Vagina (tissue), 2 donors: ENCODE measurements around the gene DSTYK. TPM values are rescaled to one million over a fixed set of nuclear protein-coding genes. Genes with fewer than 3 reads are reported as not detected.
A peak's percentile ranks its signal among the peaks of the same experiment; 100 is the strongest.

ENCODE experiments used
- DNase-seq, 2 donors: peaks; one replicate each; pipeline ENCODE4 v3.0.0-alpha.2; 2017; ENCODE audit errors: extremely low spot score in 2 of 2
- H3K27ac ChIP-seq: fragments of 200-600 bp; sonication (generic); one replicate; pipeline ENCODE4 v1.5.1; 2019
- H3K27me3 ChIP-seq: fragments of 200-600 bp; sonication (generic); one replicate; pipeline ENCODE4 v1.5.1; 2019
- H3K36me3 ChIP-seq, 2 donors: fragments of 200-600 bp; sonication (generic); one replicate each; pipeline ENCODE4 v1.5.1; 2017 to 2019
- H3K4me1 ChIP-seq: fragments of 200-600 bp; sonication (generic); one replicate; pipeline ENCODE4 v1.5.1; 2019
- H3K4me3 ChIP-seq, 2 donors: fragments of 200-600 bp; sonication (generic); 1 replicate in 1 of 2; 2 replicates in 1 of 2; pipeline ENCODE4 v1.5.1; 2016 to 2019
- H3K9me3 ChIP-seq: fragments of 200-600 bp; sonication (generic); one replicate; pipeline ENCODE4 v1.5.1; 2019
- POLR2A ChIP-seq, 2 donors: fragments of 450-650 bp; IDR thresholded peaks; one replicate each; pipeline ENCODE4 v1.6.1; 2017; ENCODE audit warnings: antibody characterized with exemption in 2 of 2, mild to moderate bottlenecking in 2 of 2, moderate library complexity in 2 of 2
- POLR2AphosphoS5 ChIP-seq, 2 donors: sonication (generic); formaldehyde crosslinking; IDR thresholded peaks; one replicate each; pipeline ENCODE4 v1.9.0; 2017; ENCODE audit warnings: antibody characterized with exemption in 2 of 2, mild to moderate bottlenecking in 2 of 2, low read depth in 1 of 2; ENCODE audit not compliant: insufficient read depth in 1 of 2
- intact Hi-C: fragments of 100-400 bp; cut with DNase I; formaldehyde crosslinking; loops from one replicate; pipeline ENCODE4 v1.15.1; 2023
- total RNA-seq: library from RNA; depleted of rRNA; stranded (reverse); fragments of >200 nt; gene quantifications from one replicate; pipeline ENCODE4 v1.2.3, GENCODE V29; 2016
- TF ChIP-seq, protein P1 (sequence below), 3 experiments: fragments of 450-650 bp in 2 of 3; fragments of 200-600 bp in 1 of 3; sonication (generic) in 1 of 3; IDR thresholded peaks; one replicate each; pipeline ENCODE4 v1.5.1; 2017 to 2019; ENCODE audit warnings: antibody characterized with exemption in 3 of 3, mild to moderate bottlenecking in 2 of 3, moderate library complexity in 2 of 3

DSTYK gene
- total RNA-seq, 1 donor from 2014 or later = 12.0 TPM

DNA sequence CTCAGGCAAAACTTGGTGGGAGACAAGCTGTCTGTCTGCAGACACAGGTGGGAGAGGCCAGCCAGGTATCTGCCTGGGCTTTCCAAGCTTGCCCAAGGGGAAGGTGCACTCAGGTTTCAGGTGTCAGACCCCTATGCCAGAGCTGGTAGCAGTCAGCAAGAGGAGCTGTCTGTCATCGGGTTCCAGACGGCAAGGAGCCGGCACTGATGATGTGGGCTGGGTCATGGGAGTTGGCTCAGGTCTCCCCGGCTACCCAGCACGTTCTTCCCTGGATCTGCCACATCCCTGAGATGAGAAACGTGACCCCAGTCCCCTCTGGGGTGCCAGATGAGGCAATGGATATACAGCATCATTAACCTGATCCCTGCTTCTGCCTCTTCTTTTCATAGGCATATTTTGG lies 39.2 kb upstream of the DSTYK start:
- no peak overlapping the region for H3K27ac ChIP-seq
- TF ChIP-seq POLR2AphosphoS5 (IDR thresholded peaks at IDR 0.05; ENCODE audit: insufficient read depth in 1 of 2, low read depth in 1 of 2) (no peak), POLR2A (IDR thresholded peaks at IDR 0.05) (no peak)
- TF ChIP-seq, protein P1, sequence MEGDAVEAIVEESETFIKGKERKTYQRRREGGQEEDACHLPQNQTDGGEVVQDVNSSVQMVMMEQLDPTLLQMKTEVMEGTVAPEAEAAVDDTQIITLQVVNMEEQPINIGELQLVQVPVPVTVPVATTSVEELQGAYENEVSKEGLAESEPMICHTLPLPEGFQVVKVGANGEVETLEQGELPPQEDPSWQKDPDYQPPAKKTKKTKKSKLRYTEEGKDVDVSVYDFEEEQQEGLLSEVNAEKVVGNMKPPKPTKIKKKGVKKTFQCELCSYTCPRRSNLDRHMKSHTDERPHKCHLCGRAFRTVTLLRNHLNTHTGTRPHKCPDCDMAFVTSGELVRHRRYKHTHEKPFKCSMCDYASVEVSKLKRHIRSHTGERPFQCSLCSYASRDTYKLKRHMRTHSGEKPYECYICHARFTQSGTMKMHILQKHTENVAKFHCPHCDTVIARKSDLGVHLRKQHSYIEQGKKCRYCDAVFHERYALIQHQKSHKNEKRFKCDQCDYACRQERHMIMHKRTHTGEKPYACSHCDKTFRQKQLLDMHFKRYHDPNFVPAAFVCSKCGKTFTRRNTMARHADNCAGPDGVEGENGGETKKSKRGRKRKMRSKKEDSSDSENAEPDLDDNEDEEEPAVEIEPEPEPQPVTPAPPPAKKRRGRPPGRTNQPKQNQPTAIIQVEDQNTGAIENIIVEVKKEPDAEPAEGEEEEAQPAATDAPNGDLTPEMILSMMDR (IDR thresholded peaks at IDR 0.05) = no peak
- peaks cover 25% of the 10 kb centered on the region for H3K4me1 ChIP-seq
- intact Hi-C loops = loop anchor here (10.0 kb wide), 2 partner anchors 136 to 276 kb away; no protein-coding TSS in a partner anchor
- no peak overlapping the region for H3K4me3 ChIP-seq
- no peaks in the 10 kb centered on the region for H3K27me3 ChIP-seq
- H3K36me3 ChIP-seq = no peaks in the 10 kb centered on the region
- H3K9me3 ChIP-seq = no peaks in the 10 kb centered on the region
- no peak for DNase-seq

GRCh38 chr1:205249651-205250050 lies 38.1 kb upstream of the DSTYK start:
- no peaks in the 10 kb centered on the region for H3K9me3 ChIP-seq
- peaks cover 25% of the 10 kb centered on the region for H3K4me1 ChIP-seq
- H3K27ac ChIP-seq = peak overlapping the region; percentile 7
- intact Hi-C loops = loop anchor here (10.0 kb wide), 2 partner anchors 135 to 275 kb away; no protein-coding TSS in a partner anchor
- TF ChIP-seq POLR2AphosphoS5 (IDR thresholded peaks at IDR 0.05; ENCODE audit: insufficient read depth in 1 of 2, low read depth in 1 of 2) (no peak), POLR2A (IDR thresholded peaks at IDR 0.05) (no peak)
- TF ChIP-seq, protein P1 (IDR thresholded peaks at IDR 0.05) = no peak
- no peaks in the 10 kb centered on the region for H3K36me3 ChIP-seq
- H3K4me3 ChIP-seq = no peak overlapping the region
- no peaks in the 10 kb centered on the region for H3K27me3 ChIP-seq
- no peak for DNase-seq

- Histone ChIP-seq H3K36me3 (no peaks in the 10 kb centered on the region), H3K4me3 (no peak overlapping the region), H3K27me3 (no peaks in the 10 kb centered on the region), H3K27ac (peak overlapping the region; percentile 7), H3K4me1 (peaks cover 25% of the 10 kb centered on the region), H3K9me3 (no peaks in the 10 kb centered on the region)
- intact Hi-C loops = no loop called here
- TF ChIP-seq POLR2A (IDR thresholded peaks at IDR 0.05) = no peak
- TF ChIP-seq, protein P1 (IDR thresholded peaks at IDR 0.05) = no peak
- TF ChIP-seq POLR2AphosphoS5 (IDR thresholded peaks at IDR 0.05; ENCODE audit: insufficient read depth in 1 of 2, low read depth in 1 of 2) = no peak
- no peak for DNase-seq
These were observed 37.5 kb upstream of the DSTYK start for GRCh38 chr1:205248793-205249601.

DNA sequence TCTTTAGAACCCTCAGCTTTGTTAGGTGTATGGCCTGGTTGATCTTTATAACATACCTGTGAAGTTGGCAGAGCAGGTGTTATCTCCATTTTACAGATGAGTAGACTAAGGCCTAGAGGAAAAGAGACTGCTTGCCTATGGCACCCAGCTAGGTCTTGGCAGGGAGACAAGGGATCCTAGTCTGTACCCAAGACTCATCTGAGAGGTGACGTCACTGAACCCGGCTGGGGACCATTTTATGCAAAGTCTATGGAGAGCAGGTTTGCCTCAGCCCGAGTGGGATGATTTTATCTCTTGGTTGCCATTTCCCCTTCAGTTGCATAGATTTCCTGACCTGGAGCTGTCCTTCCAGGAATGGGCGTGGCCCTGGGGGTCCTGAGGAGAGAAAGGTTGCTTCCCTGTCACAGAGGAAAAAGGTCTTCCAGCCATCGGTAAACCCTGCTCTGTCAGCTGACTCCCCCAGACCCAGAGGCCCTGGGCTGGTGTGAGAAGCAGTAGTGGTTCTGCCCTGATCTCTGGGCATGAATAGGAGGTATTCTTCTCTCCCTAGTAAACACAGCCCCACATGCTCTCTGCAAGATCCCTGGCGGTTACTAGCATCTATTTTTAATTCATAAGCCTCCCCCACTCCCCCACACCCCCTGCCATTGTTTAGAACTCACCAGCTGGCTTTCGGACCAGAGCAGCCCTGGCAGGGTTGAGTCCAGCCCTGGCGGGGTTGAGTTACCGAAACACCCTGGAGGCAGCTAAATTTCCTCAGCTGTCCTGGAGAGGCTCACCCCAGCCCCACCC lies 35.8 kb upstream of the DSTYK start:
- TF ChIP-seq, protein P1 (IDR thresholded peaks at IDR 0.05) = no peak
- TF ChIP-seq POLR2AphosphoS5 (IDR thresholded peaks at IDR 0.05; ENCODE audit: insufficient read depth in 1 of 2, low read depth in 1 of 2) = peak in 1 of 2 donors; percentile 14
- H3K27ac ChIP-seq = peak overlapping the region; percentile 32
- DNase-seq = no peak
- intact Hi-C loops = no loop called here
- H3K9me3 ChIP-seq = no peaks in the 10 kb centered on the region
- H3K27me3 ChIP-seq = no peaks in the 10 kb centered on the region
- peaks cover 25% of the 10 kb centered on the region for H3K4me1 ChIP-seq
- H3K36me3 ChIP-seq = no peaks in the 10 kb centered on the region
- H3K4me3 ChIP-seq = no peak overlapping the region
